Activated naive CD4-positive, alpha-beta T cell treated with anti-CD3 and anti-CD28 coated beads, Interleukin-2, amount 10 ng/mL, durations not matched to agents 7 days and 5 days (primary cell): ENCODE measurements around the gene HOXB13.

Source experiments
- CTCF ChIA-PET: fragments of 350-600 bp; sonication (Branson Sonifier 250); formaldehyde crosslinking; loops from one replicate; lab custom pipeline; 2021; ENCODE audit warnings: antibody characterized with exemption; lab: Charles Lee
- DNase-seq: peaks from one replicate; pipeline ENCODE4 v3.0.0-alpha.2; 2020
- H3K27ac Mint-ChIP-seq: one replicate; pipeline ENCODE4 v1.8.0; 2021; ENCODE audit warnings: mild to moderate bottlenecking, moderate library complexity, mixed read lengths
- H3K27me3 Mint-ChIP-seq: one replicate; pipeline ENCODE4 v1.8.0; 2021; ENCODE audit warnings: mild to moderate bottlenecking, mixed read lengths
- H3K36me3 Mint-ChIP-seq: one replicate; pipeline ENCODE4 v1.8.0; 2021; ENCODE audit warnings: mixed read lengths
- H3K4me1 Mint-ChIP-seq: one replicate; pipeline ENCODE4 v1.8.0; 2021; ENCODE audit warnings: mixed read lengths
- H3K4me3 Mint-ChIP-seq: one replicate; pipeline ENCODE4 v1.8.0; 2021; ENCODE audit warnings: mild to moderate bottlenecking, moderate library complexity, mixed read lengths
- H3K9me3 Mint-ChIP-seq: one replicate; pipeline ENCODE4 v1.8.0; 2021; ENCODE audit warnings: mixed read lengths

HOXB13 gene

GRCh38 chr17:48738803-48739526, 10.4 kb upstream of the HOXB13 start:
- Mint-ChIP-seq H3K27me3 (peaks cover 100% of the 10 kb centered on the region), H3K4me3 (peak overlapping the region; percentile 28), H3K4me1 (peaks cover 3% of the 10 kb centered on the region), H3K9me3 (no peaks in the 10 kb centered on the region), H3K36me3 (no peaks in the 10 kb centered on the region), H3K27ac (peak overlapping the region; percentile 71)
- no peak for DNase-seq
- CTCF ChIA-PET: interaction anchor here (1.0 to 1.6 kb wide), 2 partner anchors 10 to 14 kb away, joined by 3 to 8 read pairs; no protein-coding TSS in a partner anchor

GRCh38 chr17:48738424-48738802, 9.9 kb upstream of the HOXB13 start:
- Mint-ChIP-seq H3K4me3 (no peak overlapping the region), H3K36me3 (no peaks in the 10 kb centered on the region), H3K27ac (no peak overlapping the region), H3K27me3 (peaks cover 100% of the 10 kb centered on the region), H3K9me3 (no peaks in the 10 kb centered on the region), H3K4me1 (peaks cover 8% of the 10 kb centered on the region)
- no peak for DNase-seq
- CTCF ChIA-PET: interaction anchor here (1.0 to 1.6 kb wide), 2 partner anchors 10 to 14 kb away, joined by 3 to 8 read pairs; no protein-coding TSS in a partner anchor

GRCh38 chr17:48737330-48738043, 8.9 kb upstream of the HOXB13 start:
- CTCF ChIA-PET: interaction anchor here (0.7 to 1.8 kb wide), 3 partner anchors 13 to 142 kb away, joined by 3 to 8 read pairs (median 4); no protein-coding TSS in a partner anchor
- DNase-seq: no peak
- no peak overlapping the region for H3K4me3 Mint-ChIP-seq

GRCh38 chr17:48735062-48735351, 6.5 kb upstream of the HOXB13 start:
- DNase-seq: no peak
- peaks cover 100% of the 10 kb centered on the region for H3K27me3 Mint-ChIP-seq
- no peaks in the 10 kb centered on the region for H3K9me3 Mint-ChIP-seq
- no peak overlapping the region for H3K4me3 Mint-ChIP-seq
- peaks cover 9% of the 10 kb centered on the region for H3K4me1 Mint-ChIP-seq
- no peak overlapping the region for H3K27ac Mint-ChIP-seq
- CTCF ChIA-PET: interaction anchor here (0.6 to 1.3 kb wide), 3 partner anchors 14 to 312 kb away, joined by 3 to 4 read pairs (median 3); no protein-coding TSS in a partner anchor
- no peaks in the 10 kb centered on the region for H3K36me3 Mint-ChIP-seq

More at GRCh38 chr17:48737330-48738043, 8.9 kb upstream of the HOXB13 start:
- H3K9me3 Mint-ChIP-seq: no peaks in the 10 kb centered on the region
- H3K4me1 Mint-ChIP-seq: peaks cover 9% of the 10 kb centered on the region
- H3K27me3 Mint-ChIP-seq: peaks cover 100% of the 10 kb centered on the region
- H3K27ac Mint-ChIP-seq: no peak overlapping the region
- no peaks in the 10 kb centered on the region for H3K36me3 Mint-ChIP-seq

- no peak overlapping the region for H3K27ac Mint-ChIP-seq
- no peaks in the 10 kb centered on the region for H3K36me3 Mint-ChIP-seq
- H3K27me3 Mint-ChIP-seq: peaks cover 100% of the 10 kb centered on the region
- no peaks in the 10 kb centered on the region for H3K9me3 Mint-ChIP-seq
- CTCF ChIA-PET: interaction anchor here (0.7 to 1.3 kb wide), 3 partner anchors 9 to 117 kb away, joined by 3 to 4 read pairs (median 4); no protein-coding TSS in a partner anchor
- H3K4me1 Mint-ChIP-seq: peaks cover 9% of the 10 kb centered on the region
- H3K4me3 Mint-ChIP-seq: no peak overlapping the region
- DNase-seq: no peak
These were observed 5.9 kb upstream of the HOXB13 start for GRCh38 chr17:48734333-48735061.

- no peaks in the 10 kb centered on the region for H3K36me3 Mint-ChIP-seq
- CTCF ChIA-PET: interaction anchor here (1.2 to 2.5 kb wide), 4 partner anchors 9 to 145 kb away, joined by 4 to 6 read pairs (median 4); no protein-coding TSS in a partner anchor
- H3K4me1 Mint-ChIP-seq: peaks cover 11% of the 10 kb centered on the region
- no peak overlapping the region for H3K4me3 Mint-ChIP-seq
- H3K27ac Mint-ChIP-seq: peak overlapping the region; percentile 53
- no peaks in the 10 kb centered on the region for H3K9me3 Mint-ChIP-seq
- DNase-seq: no peak
- peaks cover 100% of the 10 kb centered on the region for H3K27me3 Mint-ChIP-seq
These were observed 5.2 kb upstream of the HOXB13 start for GRCh38 chr17:48733632-48734328.

- no peaks in the 10 kb centered on the region for H3K36me3 Mint-ChIP-seq
- no peak overlapping the region for H3K27ac Mint-ChIP-seq
- H3K27me3 Mint-ChIP-seq: peaks cover 100% of the 10 kb centered on the region
These were observed 4.4 kb upstream of the HOXB13 start for GRCh38 chr17:48732688-48733629.

GRCh38 chr17:48731355-48731754, 2.8 kb upstream of the HOXB13 start:
- CTCF ChIA-PET: interaction anchor here (1.8 to 2.5 kb wide), 3 partner anchors 8 to 148 kb away, joined by 4 to 7 read pairs (median 6); partner anchors contain the start of genes PRAC1 and PRAC2
- Mint-ChIP-seq H3K27me3 (peaks cover 100% of the 10 kb centered on the region), H3K27ac (no peak overlapping the region), H3K4me1 (peaks cover 18% of the 10 kb centered on the region), H3K36me3 (no peaks in the 10 kb centered on the region), H3K4me3 (no peak overlapping the region), H3K9me3 (no peaks in the 10 kb centered on the region)
- no peak for DNase-seq

More at GRCh38 chr17:48732688-48733629, 4.4 kb upstream of the HOXB13 start:
- Mint-ChIP-seq H3K9me3 (no peaks in the 10 kb centered on the region), H3K4me1 (peaks cover 16% of the 10 kb centered on the region), H3K4me3 (no peak overlapping the region)
- DNase-seq: no peak
- CTCF ChIA-PET: interaction anchor here (1.8 to 2.5 kb wide), 3 partner anchors 10 to 146 kb away, joined by 4 to 7 read pairs (median 6); partner anchors contain the start of genes PRAC1 and PRAC2

- no peaks in the 10 kb centered on the region for H3K9me3 Mint-ChIP-seq
- no peak for DNase-seq
- CTCF ChIA-PET: no interaction called here
These were observed 1.6 kb upstream of the HOXB13 start for GRCh38 chr17:48730240-48730550.

GRCh38 chr17:48729335-48730239, 1.0 kb upstream of the HOXB13 start:
- Mint-ChIP-seq H3K36me3 (no peaks in the 10 kb centered on the region), H3K9me3 (no peaks in the 10 kb centered on the region), H3K27me3 (peaks cover 100% of the 10 kb centered on the region), H3K4me3 (no peak overlapping the region), H3K27ac (no peak overlapping the region), H3K4me1 (peaks cover 27% of the 10 kb centered on the region)
- CTCF ChIA-PET: no interaction called here
- DNase-seq: no peak

More at GRCh38 chr17:48730240-48730550, 1.6 kb upstream of the HOXB13 start:
- peaks cover 21% of the 10 kb centered on the region for H3K4me1 Mint-ChIP-seq
- H3K4me3 Mint-ChIP-seq: no peak overlapping the region
- no peaks in the 10 kb centered on the region for H3K36me3 Mint-ChIP-seq
- no peak overlapping the region for H3K27ac Mint-ChIP-seq
- H3K27me3 Mint-ChIP-seq: peaks cover 100% of the 10 kb centered on the region

- Mint-ChIP-seq H3K27me3 (peaks cover 99% of the 10 kb centered on the region), H3K9me3 (no peaks in the 10 kb centered on the region), H3K4me3 (no peak overlapping the region), H3K36me3 (no peaks in the 10 kb centered on the region), H3K4me1 (peaks cover 40% of the 10 kb centered on the region), H3K27ac (peak overlapping the region; percentile 58)
- CTCF ChIA-PET: interaction anchor here (1.1 kb wide), 1 partner anchor 63 kb away, joined by 3 read pairs; no protein-coding TSS in a partner anchor
- no peak for DNase-seq
These were observed 955 bp downstream of the HOXB13 start for GRCh38 chr17:48727415-48728175.
